ENCODE data around the gene CMSS1. TPM values are rescaled to one million over a fixed set of nuclear protein-coding genes. Genes with fewer than 3 reads are reported as not detected.

CMSS1 gene
- total and polyA plus RNA-seq, 2 donors (not counting 1 experiment from before 2014, with no cell fraction given) = 7.3 to 22.8 TPM

GRCh38 chr3:99843590-99844258 lies 26.1 kb downstream of the CMSS1 start:
- WGBS (ENCODE audit: insufficient coverage) = 91% methylated on average over 9 of the region's 10 CpGs
- ChIA-PET CTCF (interaction anchor here (0.6 to 2.5 kb wide), 20 partner anchors 11 to 748 kb away, joined by 3 to 60 read pairs (median 3); partner anchors contain the start of gene TBC1D23), POLR2A (no interaction called here)
- Histone ChIP-seq H4K20me1 (ENCODE audit: control insufficient read depth, insufficient read depth, low read length, poor library complexity, severe bottlenecking) (no peaks in the 10 kb centered on the region), H3K36me3 (replicated peaks in 1 of 2; ENCODE audit: control extremely low read depth in 1 of 2, control insufficient read depth in 1 of 2, extremely low read depth in 1 of 2, insufficient read depth in 2 of 2, low read length in 1 of 2) (no peaks in the 10 kb centered on the region), H3K27ac (ENCODE audit: low read length in 2 of 2) (no peak overlapping the region), H3K79me2 (ENCODE audit: control insufficient read depth, insufficient read depth, low read length) (peaks cover 12% of the 10 kb centered on the region), H3K4me3 (ENCODE audit: control extremely low read depth in 1 of 5, extremely low read depth in 1 of 5, insufficient read depth in 1 of 5, low read depth in 2 of 5, low read length in 4 of 5) (no peak overlapping the region), H3K9me3 (ENCODE audit: control extremely low read depth in 1 of 3, control insufficient read depth in 2 of 3, insufficient read depth in 1 of 3, low read length in 2 of 3) (no peaks in the 10 kb centered on the region), H3K4me1 (ENCODE audit: control insufficient read depth in 2 of 2, insufficient read depth in 2 of 2, low read length in 2 of 2) (peaks cover 8 to 10% of the 10 kb centered on the region in 2 donors), H3K27me3 (replicated peaks in 1 of 4; ENCODE audit: control extremely low read depth in 1 of 4, control insufficient read depth in 3 of 4, insufficient read depth in 4 of 4, low read length in 3 of 4) (no peaks in the 10 kb centered on the region), H3K9ac (ENCODE audit: low read length) (no peak overlapping the region), H3K4me2 (replicated peaks; ENCODE audit: low read depth, low read length, poor library complexity, severe bottlenecking) (no peak overlapping the region), H2AFZ (ENCODE audit: insufficient read depth, low read depth, low read length, poor library complexity, severe bottlenecking) (no peak overlapping the region)
- no peaks in the 10 kb centered on the region for H3K27me3 Mint-ChIP-seq
- H3K4me1 Mint-ChIP-seq = peaks cover 14% of the 10 kb centered on the region
- H3K4me3 Mint-ChIP-seq = no peak overlapping the region
- ATAC-seq (ENCODE audit: low read depth) (no peak), DNase-seq (peak; percentile 10)
- no peaks in the 10 kb centered on the region for H3K9me3 Mint-ChIP-seq (ENCODE audit: insufficient read depth)
- intact Hi-C loops (cut with micrococcal nuclease) = loop anchor here (1.0 kb wide), 1 partner anchor 411 kb away; no protein-coding TSS in a partner anchor
- H3K27ac Mint-ChIP-seq = no peak overlapping the region
- TF ChIP-seq, protein P1, sequence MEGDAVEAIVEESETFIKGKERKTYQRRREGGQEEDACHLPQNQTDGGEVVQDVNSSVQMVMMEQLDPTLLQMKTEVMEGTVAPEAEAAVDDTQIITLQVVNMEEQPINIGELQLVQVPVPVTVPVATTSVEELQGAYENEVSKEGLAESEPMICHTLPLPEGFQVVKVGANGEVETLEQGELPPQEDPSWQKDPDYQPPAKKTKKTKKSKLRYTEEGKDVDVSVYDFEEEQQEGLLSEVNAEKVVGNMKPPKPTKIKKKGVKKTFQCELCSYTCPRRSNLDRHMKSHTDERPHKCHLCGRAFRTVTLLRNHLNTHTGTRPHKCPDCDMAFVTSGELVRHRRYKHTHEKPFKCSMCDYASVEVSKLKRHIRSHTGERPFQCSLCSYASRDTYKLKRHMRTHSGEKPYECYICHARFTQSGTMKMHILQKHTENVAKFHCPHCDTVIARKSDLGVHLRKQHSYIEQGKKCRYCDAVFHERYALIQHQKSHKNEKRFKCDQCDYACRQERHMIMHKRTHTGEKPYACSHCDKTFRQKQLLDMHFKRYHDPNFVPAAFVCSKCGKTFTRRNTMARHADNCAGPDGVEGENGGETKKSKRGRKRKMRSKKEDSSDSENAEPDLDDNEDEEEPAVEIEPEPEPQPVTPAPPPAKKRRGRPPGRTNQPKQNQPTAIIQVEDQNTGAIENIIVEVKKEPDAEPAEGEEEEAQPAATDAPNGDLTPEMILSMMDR (IDR thresholded peaks at IDR 0.05) = peak; percentile 6
- TF ChIP-seq EZH2 (IDR thresholded peaks at IDR 0.05; ENCODE audit: borderline replicate concordance, insufficient read depth, low read depth, low read length, poor library complexity, severe bottlenecking) = no peak

DNA sequence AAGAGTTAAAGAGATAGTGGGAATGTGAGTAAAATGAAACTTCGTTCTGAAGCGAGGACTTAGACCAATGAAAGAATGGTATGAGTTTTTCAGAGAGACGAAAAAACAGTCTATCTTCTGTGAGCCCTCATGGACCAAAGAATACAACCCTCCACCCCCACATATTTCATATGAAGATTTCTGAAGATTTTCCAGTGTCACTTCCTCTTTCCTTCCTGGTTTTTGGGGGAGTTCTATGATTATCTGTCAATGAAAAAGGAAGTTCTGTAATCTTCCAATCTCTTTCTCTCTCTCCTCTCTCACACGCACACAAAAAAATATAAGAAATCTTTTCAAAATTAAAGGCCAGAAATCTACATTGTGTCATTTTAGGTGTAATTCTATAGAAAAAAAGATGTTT lies 27.7 kb downstream of the CMSS1 start:
- no peak overlapping the region for H3K27ac Mint-ChIP-seq
- Histone ChIP-seq H3K36me3 (replicated peaks in 1 of 2; ENCODE audit: control extremely low read depth in 1 of 2, control insufficient read depth in 1 of 2, extremely low read depth in 1 of 2, insufficient read depth in 2 of 2, low read length in 1 of 2) (no peaks in the 10 kb centered on the region), H4K20me1 (ENCODE audit: control insufficient read depth, insufficient read depth, low read length, poor library complexity, severe bottlenecking) (no peaks in the 10 kb centered on the region), H3K27me3 (replicated peaks in 1 of 4; ENCODE audit: control extremely low read depth in 1 of 4, control insufficient read depth in 3 of 4, insufficient read depth in 4 of 4, low read length in 3 of 4) (no peaks in the 10 kb centered on the region), H3K4me1 (ENCODE audit: control insufficient read depth in 2 of 2, insufficient read depth in 2 of 2, low read length in 2 of 2) (peaks cover 8 to 10% of the 10 kb centered on the region in 2 donors), H3K27ac (ENCODE audit: low read length in 2 of 2) (no peak overlapping the region), H2AFZ (ENCODE audit: insufficient read depth, low read depth, low read length, poor library complexity, severe bottlenecking) (no peak overlapping the region), H3K9me3 (ENCODE audit: control extremely low read depth in 1 of 3, control insufficient read depth in 2 of 3, insufficient read depth in 1 of 3, low read length in 2 of 3) (no peaks in the 10 kb centered on the region), H3K79me2 (ENCODE audit: control insufficient read depth, insufficient read depth, low read length) (peaks cover 13% of the 10 kb centered on the region), H3K4me3 (ENCODE audit: control extremely low read depth in 1 of 5, extremely low read depth in 1 of 5, insufficient read depth in 1 of 5, low read depth in 2 of 5, low read length in 4 of 5) (no peak overlapping the region), H3K4me2 (replicated peaks; ENCODE audit: low read depth, low read length, poor library complexity, severe bottlenecking) (no peak overlapping the region), H3K9ac (ENCODE audit: low read length) (no peak overlapping the region)
- TF ChIP-seq, protein P1 (IDR thresholded peaks at IDR 0.05) = no peak
- TF ChIP-seq EZH2 (IDR thresholded peaks at IDR 0.05; ENCODE audit: borderline replicate concordance, insufficient read depth, low read depth, low read length, poor library complexity, severe bottlenecking) = no peak
- H3K4me3 Mint-ChIP-seq = no peak overlapping the region
- peaks cover 14% of the 10 kb centered on the region for H3K4me1 Mint-ChIP-seq
- intact Hi-C loops (cut with micrococcal nuclease) = no loop called here
- no peaks in the 10 kb centered on the region for H3K27me3 Mint-ChIP-seq
- POLR2A ChIA-PET = no interaction called here
- DNase-seq (no peak), ATAC-seq (ENCODE audit: low read depth) (no peak)
- CTCF ChIA-PET = interaction anchor here (2.1 to 2.5 kb wide), 2 partner anchors 12 to 409 kb away, joined by 9 to 21 read pairs; no protein-coding TSS in a partner anchor
- WGBS (ENCODE audit: insufficient coverage) = no CpG with 5 or more reads among the region's 4 CpGs
- no peaks in the 10 kb centered on the region for H3K9me3 Mint-ChIP-seq (ENCODE audit: insufficient read depth)

Data from B cell (primary cell).